Upper lobe of left lung (tissue), 4 donors: Measurements from ENCODE around the gene CERS2.

Experiments
- CTCF ChIP-seq, 6 experiments: fragments of 450-650 bp in 4 of 6; fragments of 200-600 bp in 2 of 6; sonication (generic) in 2 of 6; IDR thresholded peaks; one replicate each; pipeline ENCODE4 v1.5.1; 2016 to 2019; ENCODE audit warnings: antibody characterized with exemption in 6 of 6
- EP300 ChIP-seq, 4 donors: sonication (generic); formaldehyde crosslinking; IDR thresholded peaks; one replicate each; pipeline ENCODE4 v1.5.1; 2017; ENCODE audit warnings: antibody characterized with exemption in 4 of 4, control low read depth in 2 of 4
- POLR2A ChIP-seq, 4 donors: fragments of 450-650 bp; IDR thresholded peaks; one replicate each; pipeline ENCODE4 v1.5.1; 2016 to 2017; ENCODE audit warnings: antibody characterized with exemption in 4 of 4, mild to moderate bottlenecking in 2 of 4
- POLR2AphosphoS5 ChIP-seq, 2 donors: sonication (generic); formaldehyde crosslinking; IDR thresholded peaks; one replicate each; pipeline ENCODE4 v1.5.1; 2017; ENCODE audit warnings: antibody characterized with exemption in 2 of 2

GRCh38 chr1:150992626-150993025 lies 18.0 kb upstream of the CERS2 start:
- TF ChIP-seq POLR2A (IDR thresholded peaks at IDR 0.05) (no peak), CTCF (IDR thresholded peaks at IDR 0.05) (no peak), POLR2AphosphoS5 (IDR thresholded peaks at IDR 0.05) (no peak), EP300 (IDR thresholded peaks at IDR 0.05) (no peak)
